Mesenchymal stem cell (in vitro differentiated cells and primary cell): Measurements from ENCODE around the gene MGST2.

ENCODE experiments used
- DNase-seq: peaks from one replicate; pipeline ENCODE4 v3.0.0-alpha.2; 2013
- H2AFZ ChIP-seq: one replicate; pipeline ENCODE4 v1.6.1; 2013; ENCODE audit warnings: low read depth, mild to moderate bottlenecking, control low read depth, inconsistent platforms, low read length, moderate library complexity
- H2AK5ac ChIP-seq: 2 replicates; pipeline ENCODE4 v1.6.1; 2013; ENCODE audit warnings: low read length, moderate library complexity, mild to moderate bottlenecking, inconsistent platforms; ENCODE audit not compliant: severe bottlenecking
- H2BK120ac ChIP-seq: one replicate; pipeline ENCODE4 v1.6.1; 2013; ENCODE audit warnings: low read depth, mild to moderate bottlenecking, inconsistent platforms, low read length, moderate library complexity
- H2BK12ac ChIP-seq, 2 experiments: one replicate each; pipeline ENCODE4 v1.6.1; 2013; ENCODE audit warnings: inconsistent platforms in 2 of 2, low read length in 2 of 2, mild to moderate bottlenecking in 2 of 2, moderate library complexity in 2 of 2, control low read depth in 1 of 2
- H2BK15ac ChIP-seq: one replicate; pipeline ENCODE4 v1.6.1; 2013; ENCODE audit warnings: mild to moderate bottlenecking, low read depth, inconsistent platforms; ENCODE audit not compliant: poor library complexity, severe bottlenecking
- H2BK5ac ChIP-seq: 2 replicates; pipeline ENCODE4 v1.6.1; 2013; ENCODE audit warnings: low read depth, mild to moderate bottlenecking, low read length, control low read depth, inconsistent platforms; ENCODE audit not compliant: poor library complexity, severe bottlenecking
- H3K14ac ChIP-seq, 2 experiments: one replicate each; pipeline ENCODE4 v1.6.1; 2013; ENCODE audit warnings: inconsistent platforms in 2 of 2, low read length in 2 of 2, control low read depth in 1 of 2, mild to moderate bottlenecking in 1 of 2, moderate library complexity in 1 of 2
- H3K18ac ChIP-seq, 2 experiments: one replicate each; pipeline ENCODE4 v1.6.1; 2013; ENCODE audit warnings: inconsistent platforms in 2 of 2, low read length in 2 of 2, control low read depth in 1 of 2, low read depth in 1 of 2, mild to moderate bottlenecking in 1 of 2
- H3K23ac ChIP-seq, 2 experiments: one replicate each; pipeline ENCODE4 v1.6.1; 2013; ENCODE audit warnings: inconsistent platforms in 2 of 2, low read length in 2 of 2, mild to moderate bottlenecking in 2 of 2, moderate library complexity in 2 of 2, control low read depth in 1 of 2
- H3K27ac ChIP-seq: 2 replicates; pipeline ENCODE4 v1.5.1; 2013; ENCODE audit warnings: mild to moderate bottlenecking, moderate library complexity, low read length, control low read depth, inconsistent platforms; ENCODE audit not compliant: poor library complexity, severe bottlenecking
- H3K27me3 ChIP-seq, 2 experiments: 2 replicates each; pipeline versions ENCODE4 v1.6.1 to v1.7.0; 2013; ENCODE audit warnings: low read length in 2 of 2, mild to moderate bottlenecking in 2 of 2, moderate library complexity in 2 of 2, control low read depth in 1 of 2, inconsistent platforms in 1 of 2; ENCODE audit not compliant: control insufficient read depth in 1 of 2, insufficient read depth in 1 of 2
- H3K36me3 ChIP-seq, 2 experiments: 2 replicates each; pipeline versions ENCODE4 v1.6.1 to v1.7.0; 2013; ENCODE audit warnings: low read length in 2 of 2, control low read depth in 1 of 2, inconsistent platforms in 1 of 2, low read depth in 1 of 2, mild to moderate bottlenecking in 1 of 2; ENCODE audit not compliant: insufficient read depth in 2 of 2, control insufficient read depth in 1 of 2
- H3K4ac ChIP-seq, 2 experiments: one replicate each; pipeline ENCODE4 v1.6.1; 2013; ENCODE audit warnings: inconsistent platforms in 2 of 2, low read length in 2 of 2, mild to moderate bottlenecking in 2 of 2, moderate library complexity in 2 of 2, control low read depth in 1 of 2, low read depth in 1 of 2
- H3K4me1 ChIP-seq: 2 replicates; pipeline ENCODE4 v1.6.1; 2013; ENCODE audit warnings: low read depth, low read length, control low read depth; ENCODE audit not compliant: control insufficient read depth, insufficient read depth
- H3K4me2 ChIP-seq: 2 replicates; pipeline ENCODE4 v1.6.1; 2013; ENCODE audit warnings: low read length, mild to moderate bottlenecking, inconsistent platforms; ENCODE audit not compliant: poor library complexity, severe bottlenecking
- H3K4me3 ChIP-seq, 2 experiments: 2 replicates each; pipeline versions ENCODE4 v1.5.1 to v1.7.0; 2013; ENCODE audit warnings: low read length in 2 of 2, mild to moderate bottlenecking in 2 of 2, control low read depth in 1 of 2, low read depth in 1 of 2; ENCODE audit not compliant: insufficient read depth in 1 of 2
- H3K79me1 ChIP-seq: replicated peaks from 2 replicates; pipeline ENCODE4 v1.6.1; 2013; ENCODE audit warnings: mild to moderate bottlenecking, control low read depth, low read length, inconsistent platforms; ENCODE audit not compliant: poor library complexity, severe bottlenecking
- H3K9ac ChIP-seq: 2 replicates; pipeline ENCODE4 v1.7.0; 2013; ENCODE audit warnings: mild to moderate bottlenecking, low read length, moderate library complexity
- H3K9me3 ChIP-seq: 2 replicates; pipeline ENCODE4 v1.7.0; 2013; ENCODE audit warnings: mild to moderate bottlenecking, low read length; ENCODE audit not compliant: control insufficient read depth
- H4K8ac ChIP-seq: one replicate; pipeline ENCODE4 v1.6.1; 2013; ENCODE audit warnings: inconsistent platforms, mild to moderate bottlenecking, low read length, moderate library complexity
- H4K91ac ChIP-seq: one replicate; pipeline ENCODE4 v1.6.1; 2013; ENCODE audit warnings: mild to moderate bottlenecking, low read length, inconsistent platforms
- WGBS: methylation state at CpG from one replicate; pipeline ENCODE4 v1.1.7; 2013; ENCODE audit warnings: mixed read lengths; 5-methylcytosine and 5-hydroxymethylcytosine counted together

The MGST2 gene

GRCh38 chr4:139668036-139668435, 2.4 kb downstream of the MGST2 start:
- Histone ChIP-seq H2BK12ac (no peak overlapping the region), H3K9me3 (no peaks in the 10 kb centered on the region), H3K14ac (no peak overlapping the region), H3K23ac (no peak overlapping the region), H3K4ac (no peak overlapping the region), H3K4me2 (no peak overlapping the region), H3K79me1 (peaks cover 30% of the 10 kb centered on the region), H2AK5ac (no peak overlapping the region), H3K18ac (no peak overlapping the region), H2BK15ac (no peak overlapping the region), H3K9ac (no peak overlapping the region), H4K8ac (no peak overlapping the region), H4K91ac (no peak overlapping the region), H3K27ac (no peak overlapping the region), H2AFZ (no peak overlapping the region), H2BK5ac (no peak overlapping the region), H2BK120ac (no peak overlapping the region), H3K36me3 (no peaks in the 10 kb centered on the region), H3K27me3 (peaks cover 0 to 3% of the 10 kb centered on the region in 2 experiments), H3K4me3 (no peak overlapping the region), H3K4me1 (peaks cover 10% of the 10 kb centered on the region)
- no peak for DNase-seq
- WGBS = 94% methylated on average over 2 of the region's 2 CpGs

GRCh38 chr4:139668658-139669201, 3.1 kb downstream of the MGST2 start:
- H2BK120ac ChIP-seq = no peak overlapping the region
- no peak overlapping the region for H3K18ac ChIP-seq
- no peak overlapping the region for H3K23ac ChIP-seq
- peaks cover 35% of the 10 kb centered on the region for H3K79me1 ChIP-seq
- no peak overlapping the region for H3K9ac ChIP-seq
- 88% methylated on average over 4 of the region's 4 CpGs for WGBS
- DNase-seq = no peak
- no peak overlapping the region for H3K4ac ChIP-seq
- H2BK5ac ChIP-seq = no peak overlapping the region
- peak overlapping the region; percentile 18 for H2BK15ac ChIP-seq
- H2AK5ac ChIP-seq = no peak overlapping the region
- no peak overlapping the region for H3K4me3 ChIP-seq
- H3K9me3 ChIP-seq = no peaks in the 10 kb centered on the region
- H3K27me3 ChIP-seq = peaks cover 0 to 3% of the 10 kb centered on the region in 2 experiments
- H3K27ac ChIP-seq = no peak overlapping the region
- H3K14ac ChIP-seq = no peak overlapping the region
- no peak overlapping the region for H3K4me2 ChIP-seq
- H4K8ac ChIP-seq = no peak overlapping the region
- no peak overlapping the region for H2AFZ ChIP-seq
- no peak overlapping the region for H2BK12ac ChIP-seq
- no peaks in the 10 kb centered on the region for H3K36me3 ChIP-seq
- no peak overlapping the region for H4K91ac ChIP-seq
- peaks cover 10% of the 10 kb centered on the region for H3K4me1 ChIP-seq

GRCh38 chr4:139669335-139669734, 3.7 kb downstream of the MGST2 start:
- H3K27ac ChIP-seq = no peak overlapping the region
- no peak overlapping the region for H4K8ac ChIP-seq
- H3K14ac ChIP-seq = no peak overlapping the region
- 94% methylated on average over 6 of the region's 6 CpGs for WGBS
- no peak overlapping the region for H2BK12ac ChIP-seq
- peaks cover 10% of the 10 kb centered on the region for H3K4me1 ChIP-seq
- no peak for DNase-seq
- no peak overlapping the region for H3K18ac ChIP-seq
- H4K91ac ChIP-seq = no peak overlapping the region
- H3K4me3 ChIP-seq = no peak overlapping the region
- H2BK15ac ChIP-seq = no peak overlapping the region
- H3K4me2 ChIP-seq = no peak overlapping the region
- H3K9me3 ChIP-seq = no peaks in the 10 kb centered on the region
- no peaks in the 10 kb centered on the region for H3K36me3 ChIP-seq
- no peak overlapping the region for H3K4ac ChIP-seq
- H3K9ac ChIP-seq = no peak overlapping the region
- no peak overlapping the region for H2AK5ac ChIP-seq
- no peak overlapping the region for H2BK120ac ChIP-seq
- peaks cover 0 to 3% of the 10 kb centered on the region in 2 experiments for H3K27me3 ChIP-seq
- H3K79me1 ChIP-seq = peaks cover 38% of the 10 kb centered on the region
- H2AFZ ChIP-seq = no peak overlapping the region
- H2BK5ac ChIP-seq = no peak overlapping the region
- H3K23ac ChIP-seq = no peak overlapping the region

- no peak overlapping the region for H2BK120ac ChIP-seq
These were observed 4.3 kb downstream of the MGST2 start for GRCh38 chr4:139669890-139670289.

More at GRCh38 chr4:139669890-139670289, 4.3 kb downstream of the MGST2 start:
- Histone ChIP-seq H3K27ac (no peak overlapping the region), H3K79me1 (peaks cover 41% of the 10 kb centered on the region), H2AFZ (no peak overlapping the region), H3K36me3 (no peaks in the 10 kb centered on the region), H3K4ac (no peak overlapping the region), H3K9me3 (no peaks in the 10 kb centered on the region), H3K14ac (no peak overlapping the region), H3K4me3 (no peak overlapping the region), H2AK5ac (no peak overlapping the region), H3K18ac (no peak overlapping the region), H3K9ac (no peak overlapping the region), H3K4me1 (peaks cover 10% of the 10 kb centered on the region), H3K4me2 (no peak overlapping the region), H3K27me3 (peaks cover 0 to 3% of the 10 kb centered on the region in 2 experiments), H4K91ac (no peak overlapping the region), H2BK12ac (no peak overlapping the region), H2BK15ac (no peak overlapping the region), H4K8ac (no peak overlapping the region), H3K23ac (no peak overlapping the region), H2BK5ac (no peak overlapping the region)
- 75% methylated on average over 6 of the region's 6 CpGs for WGBS
- no peak for DNase-seq
